PC-3 (cell line): ENCODE measurements around the gene ADRA2B. TPM values are rescaled to one million over a fixed set of nuclear protein-coding genes. Genes with fewer than 3 reads are reported as not detected.

Experiments
- ATAC-seq: fragments of 200-7000 bp; cut with Tn5 transposase; 2 replicates; pipeline ENCODE4 v1.9.1; 2020; ENCODE audit warnings: mild to moderate bottlenecking, moderate library complexity
- BruUV-seq: library from RNA; stranded (reverse); fragments of 400-500 nt; replicated peaks from 2 replicates; lab custom pipeline; 2021; lab: Mats Ljungman, UMichigan
- CTCF ChIA-PET: fragments of 300-600 bp; sonication (Branson Sonifier 250); formaldehyde crosslinking; loops from one replicate; lab custom pipeline; 2022; ENCODE audit warnings: antibody characterized with exemption; lab: Charles Lee
- POLR2A ChIA-PET: fragments of 300-600 bp; sonication (Branson Sonifier 250); formaldehyde crosslinking; loops from one replicate; lab custom pipeline; 2022; ENCODE audit warnings: antibody characterized with exemption; ENCODE audit not compliant: unreplicated experiment; lab: Charles Lee
- DNase-seq: peaks from one replicate; pipeline ENCODE4 v3.0.0-alpha.2; 2015
- H2AFZ ChIP-seq: fragments of 300-600 bp; sonication (generic); 2 replicates; pipeline ENCODE4 v1.6.0; 2016; ENCODE audit warnings: antibody characterized with exemption, low read length
- H3F3A ChIP-seq: fragments of 300-600 bp; sonication (generic); one replicate; pipeline ENCODE4 v1.6.0; 2017; ENCODE audit warnings: antibody characterized with exemption, low read length, control low read depth, mild to moderate bottlenecking; ENCODE audit not compliant: unreplicated experiment
- H3K27ac ChIP-seq: fragments of 300-600 bp; sonication (generic); 2 replicates; pipeline ENCODE4 v1.5.1; 2016; ENCODE audit warnings: mild to moderate bottlenecking, low read length
- H3K27me3 ChIP-seq: fragments of 300-600 bp; sonication (generic); 2 replicates; pipeline ENCODE4 v1.6.1; 2016; ENCODE audit warnings: low read length, mixed read lengths
- H3K36me3 ChIP-seq: fragments of 300-600 bp; sonication (generic); 2 replicates; pipeline ENCODE4 v1.6.1; 2016; ENCODE audit warnings: low read depth, mixed run types, low read length, mixed read lengths
- H3K4me1 ChIP-seq: fragments of 300-600 bp; sonication (generic); 2 replicates; pipeline ENCODE4 v1.5.1; 2016; ENCODE audit warnings: low read length; ENCODE audit not compliant: insufficient read depth
- H3K4me2 ChIP-seq: fragments of 300-600 bp; sonication (generic); 2 replicates; pipeline ENCODE4 v1.6.0; 2016; ENCODE audit warnings: low read length
- H3K4me3 ChIP-seq: fragments of 300-600 bp; sonication (generic); 2 replicates; pipeline ENCODE4 v1.5.1; 2016; ENCODE audit warnings: mild to moderate bottlenecking, low read length, mixed read lengths
- H3K79me2 ChIP-seq: fragments of 300-600 bp; sonication (generic); 2 replicates; pipeline ENCODE4 v1.6.1; 2017; ENCODE audit warnings: low read length, mixed read lengths
- H3K9ac ChIP-seq: fragments of 300-600 bp; sonication (generic); 2 replicates; pipeline ENCODE4 v1.6.0; 2016; ENCODE audit warnings: mild to moderate bottlenecking, low read length
- H3K9me2 ChIP-seq: fragments of 300-600 bp; sonication (generic); replicated peaks from 2 replicates; pipeline ENCODE4 v1.6.1; 2016; ENCODE audit warnings: mixed run types, low read length, mixed read lengths
- H3K9me3 ChIP-seq: fragments of 300-600 bp; sonication (generic); 2 replicates; pipeline ENCODE4 v1.6.1; 2016; ENCODE audit warnings: low read length, mixed read lengths
- H4K20me1 ChIP-seq: fragments of 300-600 bp; sonication (generic); 2 replicates; pipeline ENCODE4 v1.6.1; 2016; ENCODE audit warnings: low read length, mixed read lengths
- CTCF ChIP-seq: fragments of 300-600 bp; sonication (generic); conservative IDR thresholded peaks from 2 replicates; pipeline ENCODE4 v1.5.1; 2017; ENCODE audit warnings: antibody characterized with exemption, low read depth, mild to moderate bottlenecking, low read length
- EZH2 ChIP-seq: fragments of 300-600 bp; sonication (generic); IDR thresholded peaks from one replicate; pipeline ENCODE4 v1.6.1; 2017; ENCODE audit warnings: antibody characterized with exemption, mild to moderate bottlenecking, low read length; ENCODE audit not compliant: unreplicated experiment
- EZH2phosphoT487 ChIP-seq: fragments of 300-600 bp; sonication (generic); IDR thresholded peaks from 2 replicates; pipeline ENCODE4 v1.6.1; 2018; ENCODE audit warnings: mild to moderate bottlenecking, antibody characterized with exemption, low read length, borderline replicate concordance
- intact Hi-C: fragments of 100-400 bp; cut with micrococcal nuclease; formaldehyde crosslinking; loops from 2 replicates; pipeline ENCODE4 v1.9.0; 2023
- total RNA-seq: library from RNA; depleted of rRNA; stranded (reverse); fragments of >200 nt; gene quantifications from 2 replicates; pipeline ENCODE4 v1.2.3, GENCODE V29; 2014

Gene ADRA2B
- total RNA-seq, 1 experiment from 2014 or later: not detected

DNA sequence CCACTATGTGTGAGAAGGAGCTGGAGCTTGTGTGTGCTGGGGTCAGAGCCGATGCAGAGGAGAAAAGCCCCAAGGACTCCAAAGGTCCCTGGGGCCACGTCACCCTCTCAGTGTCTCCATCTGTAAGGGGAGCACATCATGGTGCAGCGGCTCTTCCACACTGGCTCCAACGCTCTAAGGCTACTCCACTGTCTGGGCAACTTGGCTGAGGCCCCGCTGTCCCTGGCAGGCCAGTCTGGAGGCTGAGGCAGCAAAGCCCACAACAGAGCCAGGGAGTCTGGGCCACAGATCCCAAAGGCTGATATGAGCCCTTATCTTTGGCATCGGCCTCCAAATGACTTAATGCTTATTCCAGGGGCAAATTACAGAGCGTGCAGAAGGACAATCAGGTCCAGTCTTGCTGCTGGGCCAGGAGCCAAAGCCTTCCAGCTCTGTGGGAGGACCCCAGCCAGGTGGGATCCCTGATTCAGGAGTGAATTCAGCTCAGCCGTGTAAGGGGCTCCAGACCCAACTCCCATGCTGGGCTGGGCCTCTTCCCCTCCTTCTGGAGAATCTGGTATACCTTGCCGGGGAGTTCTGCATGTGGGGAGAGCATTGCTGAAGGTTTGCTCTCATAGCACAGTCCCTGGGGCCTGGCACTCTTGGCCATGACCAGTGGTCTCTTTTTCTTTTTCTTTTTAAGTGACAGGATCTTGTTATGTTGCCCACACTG is 30.7 kb upstream of the ADRA2B start:
- Histone ChIP-seq H3K9me2 (no peaks in the 10 kb centered on the region), H3K27me3 (no peaks in the 10 kb centered on the region), H3K4me1 (peaks cover 11% of the 10 kb centered on the region), H3K79me2 (peaks cover 12% of the 10 kb centered on the region), H3F3A (no peaks in the 10 kb centered on the region), H2AFZ (no peak overlapping the region), H4K20me1 (no peaks in the 10 kb centered on the region), H3K9me3 (no peaks in the 10 kb centered on the region), H3K4me2 (no peak overlapping the region), H3K4me3 (no peak overlapping the region), H3K27ac (no peak overlapping the region), H3K36me3 (no peaks in the 10 kb centered on the region), H3K9ac (no peak overlapping the region)
- ChIA-PET CTCF (no interaction called here), POLR2A (interaction anchor here (0.6 kb wide), 1 partner anchor 27 kb away, joined by 4 read pairs; no protein-coding TSS in a partner anchor)
- no TSS peak for BruUV-seq
- TF ChIP-seq EZH2 (no peak), CTCF (no peak), EZH2phosphoT487 (no peak)
- ATAC-seq (no peak), DNase-seq (no peak)
- intact Hi-C loops: no loop called here

DNA sequence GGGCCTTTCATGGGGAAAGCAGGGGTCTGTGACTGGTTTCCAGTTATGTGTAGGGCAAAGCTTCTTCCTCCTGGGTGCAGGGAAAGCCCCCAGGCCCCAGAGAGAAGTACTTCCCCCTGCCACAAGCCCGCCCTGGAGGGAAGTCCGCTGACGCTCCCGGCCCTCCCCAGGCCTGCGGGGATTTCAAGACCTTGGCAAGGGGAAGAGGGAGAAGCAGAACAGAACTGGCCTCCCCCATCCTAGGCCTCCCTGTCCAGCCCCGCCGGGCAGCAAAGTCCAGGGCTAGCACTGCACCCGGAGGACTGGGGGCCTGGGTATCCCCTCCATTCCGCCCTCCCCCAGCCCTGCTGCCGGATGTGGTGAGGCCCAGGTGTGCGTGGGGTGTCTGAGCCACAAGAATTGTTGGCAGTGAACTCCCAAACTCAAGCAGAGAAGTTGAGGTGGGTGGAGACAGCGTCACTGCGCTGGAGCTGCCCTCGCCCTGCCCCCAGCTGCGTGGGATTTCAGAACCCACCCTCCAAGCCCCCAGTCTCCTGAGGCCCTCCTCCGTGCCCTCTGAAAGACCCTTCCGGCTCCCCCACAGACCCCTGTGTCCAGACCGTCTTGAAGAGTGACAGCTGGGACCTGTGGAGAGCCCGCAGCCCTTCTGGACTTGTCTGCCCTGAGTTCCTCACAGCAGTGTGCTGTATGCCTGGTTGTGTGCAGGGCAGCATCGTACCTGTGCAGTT is 29.9 kb upstream of the ADRA2B start:
- no TSS peak for BruUV-seq
- TF ChIP-seq CTCF (no peak), EZH2 (no peak)
- H3F3A ChIP-seq: no peaks in the 10 kb centered on the region
- H3K4me1 ChIP-seq: peaks cover 11% of the 10 kb centered on the region
- H3K9me3 ChIP-seq: no peaks in the 10 kb centered on the region
- no peaks in the 10 kb centered on the region for H4K20me1 ChIP-seq
- ChIA-PET POLR2A (interaction anchor here (0.6 kb wide), 1 partner anchor 28 kb away, joined by 4 read pairs; no protein-coding TSS in a partner anchor), CTCF (no interaction called here)
- H2AFZ ChIP-seq: no peak overlapping the region
- intact Hi-C loops: no loop called here
- no peak overlapping the region for H3K27ac ChIP-seq
- H3K27me3 ChIP-seq: no peaks in the 10 kb centered on the region
- H3K4me2 ChIP-seq: no peak overlapping the region
- DNase-seq (no peak), ATAC-seq (no peak)
- H3K9me2 ChIP-seq: no peaks in the 10 kb centered on the region
- H3K36me3 ChIP-seq: no peaks in the 10 kb centered on the region
- H3K4me3 ChIP-seq: no peak overlapping the region
- H3K79me2 ChIP-seq: peaks cover 12% of the 10 kb centered on the region
- no peak overlapping the region for H3K9ac ChIP-seq

- intact Hi-C loops: no loop called here
- H2AFZ ChIP-seq: no peak overlapping the region
- no peaks in the 10 kb centered on the region for H3K9me3 ChIP-seq
- H3K9me2 ChIP-seq: no peaks in the 10 kb centered on the region
- ChIA-PET POLR2A (no interaction called here), CTCF (no interaction called here)
- H3K4me3 ChIP-seq: no peak overlapping the region
- H3K4me2 ChIP-seq: peak overlapping the region; percentile 74
- peaks cover 12% of the 10 kb centered on the region for H3K79me2 ChIP-seq
- no peak overlapping the region for H3K9ac ChIP-seq
- H3K27ac ChIP-seq: no peak overlapping the region
- no peaks in the 10 kb centered on the region for H3K36me3 ChIP-seq
- no peaks in the 10 kb centered on the region for H4K20me1 ChIP-seq
- no TSS peak for BruUV-seq
- ATAC-seq (no peak), DNase-seq (no peak)
- H3K27me3 ChIP-seq: no peaks in the 10 kb centered on the region
- H3K4me1 ChIP-seq: peaks cover 11% of the 10 kb centered on the region
- TF ChIP-seq CTCF (no peak), EZH2 (no peak), EZH2phosphoT487 (no peak)
- no peaks in the 10 kb centered on the region for H3F3A ChIP-seq
These were observed 29.4 kb upstream of the ADRA2B start for GRCh38 chr2:96145848-96146152.
